AG20443 (cell line): ENCODE data around the gene PGAM2.
A peak's percentile ranks its signal among the peaks of the same experiment; 100 is the strongest.

Experiments
- DNase-seq: peaks from one replicate; pipeline ENCODE4 v3.0.0; 2012; ENCODE audit warnings: low spot score, mixed read lengths

The PGAM2 gene

GRCh38 chr7:44085546-44085945 is 20.2 kb upstream of the PGAM2 start:
- DNase-seq, result no peak

- no peak for DNase-seq
Observed at GRCh38 chr7:44084701-44085100, 19.3 kb upstream of the PGAM2 start.

GRCh38 chr7:44083796-44084195 is 18.4 kb upstream of the PGAM2 start:
- DNase-seq, result no peak

DNA sequence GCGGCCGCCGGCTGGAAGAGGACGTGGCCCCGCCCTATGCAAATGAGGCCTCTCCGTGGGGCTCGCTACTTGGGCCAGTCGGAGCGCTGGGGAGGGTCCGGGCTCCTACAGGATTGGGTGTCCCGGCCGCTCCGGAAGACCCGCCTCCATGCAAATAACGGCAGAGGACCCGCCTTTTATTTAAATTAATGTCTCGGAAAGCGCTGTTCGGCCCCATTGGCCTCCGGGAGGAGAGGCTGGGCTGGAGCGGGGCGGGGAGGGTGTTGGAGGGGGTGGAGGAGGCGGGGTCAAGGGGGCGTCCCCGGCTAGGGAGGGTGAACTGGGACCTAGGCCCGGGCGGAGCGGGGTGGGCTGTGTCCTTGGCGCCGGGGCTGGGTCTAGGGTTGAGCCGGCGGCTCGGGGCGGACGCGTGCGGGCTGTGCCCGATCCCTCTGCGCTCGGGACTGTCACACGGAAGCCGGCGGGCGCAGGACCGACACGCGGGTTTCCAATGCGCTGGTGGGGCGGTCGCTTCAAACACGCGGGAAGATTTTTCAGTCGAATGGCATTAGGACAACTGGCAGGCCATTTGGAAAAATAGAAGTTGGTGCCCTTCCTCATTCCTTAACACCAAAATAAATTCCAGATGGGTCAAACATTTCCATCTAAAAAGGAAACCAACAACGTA is 17.3 kb upstream of the PGAM2 start:
- DNase-seq, result peak; percentile 97

GRCh38 chr7:44081266-44081748 is 15.9 kb upstream of the PGAM2 start:
- DNase-seq, result no peak

DNA sequence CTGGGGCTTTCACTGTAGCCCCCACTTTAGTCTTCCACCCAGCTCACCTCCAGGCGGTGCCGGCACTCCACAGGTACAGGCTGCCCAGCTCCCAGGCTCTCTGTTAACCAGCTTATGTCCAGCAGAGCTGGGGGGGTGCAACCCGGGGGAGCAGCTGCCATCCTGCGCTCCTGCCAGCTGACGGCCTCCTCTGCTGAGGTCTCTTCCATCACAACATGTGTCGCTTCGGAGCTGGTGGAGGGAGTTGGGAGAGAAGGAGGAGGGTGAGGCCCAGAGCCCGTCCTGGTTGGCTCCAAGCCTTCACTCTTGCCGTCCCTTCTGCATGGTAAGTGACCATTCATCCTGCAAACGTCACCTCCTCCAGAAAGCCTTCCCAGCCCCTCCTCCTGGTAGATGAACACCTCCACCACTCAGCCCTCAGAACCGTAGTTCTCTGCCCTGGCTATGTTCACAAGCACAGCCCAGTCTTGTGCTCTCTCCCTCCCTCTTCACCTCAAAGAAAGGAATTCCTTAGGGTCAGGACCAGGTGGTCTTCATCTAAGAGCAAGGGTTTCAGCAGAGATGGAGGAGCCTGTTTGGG is 15.4 kb upstream of the PGAM2 start:
- DNase-seq, result no peak

DNA sequence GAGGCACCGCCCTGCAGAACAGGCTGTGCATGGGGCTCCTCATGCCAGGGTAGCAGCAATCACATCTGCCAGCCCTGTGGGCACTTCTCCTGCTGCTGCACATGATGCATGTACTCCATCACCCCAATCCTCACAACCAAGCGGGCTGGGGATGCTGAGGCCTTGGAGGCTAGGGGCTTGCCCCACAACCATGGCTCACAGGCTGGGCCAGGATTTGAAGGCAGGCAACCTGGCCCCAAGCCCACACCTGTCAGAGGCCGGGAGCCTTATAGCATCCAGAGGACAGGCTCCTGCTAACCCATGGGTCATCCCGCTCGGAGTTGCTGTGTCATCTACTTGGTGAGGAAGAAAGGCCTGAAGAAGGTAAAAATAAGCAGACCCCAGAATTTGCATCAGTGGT is 14.8 kb upstream of the PGAM2 start:
- DNase-seq, result no peak

DNA sequence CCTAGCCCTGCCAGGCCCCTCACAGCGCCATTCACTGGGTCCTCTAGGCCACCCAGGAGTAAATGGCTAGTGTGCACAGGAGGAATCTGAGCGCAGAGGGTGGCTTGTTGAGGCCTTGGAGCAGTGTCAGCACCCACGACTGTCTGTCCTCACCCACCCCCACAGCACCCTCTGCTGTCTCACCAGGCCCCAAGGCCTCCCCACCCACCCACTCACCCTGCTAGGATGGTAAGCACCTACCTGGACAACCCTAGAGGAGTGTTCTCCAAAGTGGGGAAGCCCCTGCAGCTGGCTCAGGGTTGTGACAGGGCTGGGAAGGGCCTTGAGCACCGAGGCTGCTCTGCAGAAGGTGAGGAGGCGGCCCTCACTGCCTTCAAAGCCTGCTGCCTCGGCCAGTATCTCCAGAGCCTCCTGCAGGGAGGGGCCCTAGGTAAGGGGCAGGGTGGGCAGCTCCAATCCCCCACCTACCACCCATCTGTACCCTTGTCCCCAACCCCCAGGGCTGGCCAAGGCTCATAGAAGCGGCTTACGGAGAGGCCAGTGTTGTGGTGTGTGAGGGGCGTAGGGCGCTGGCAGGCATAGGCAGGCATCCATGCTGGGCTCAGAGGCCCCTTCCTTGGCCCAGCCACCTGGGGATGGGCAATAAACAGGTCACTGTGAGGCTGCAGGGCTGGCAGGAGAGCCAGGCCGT is 14.1 kb upstream of the PGAM2 start:
- DNase-seq, result no peak

- no peak for DNase-seq
Observed at GRCh38 chr7:44078521-44078920, 13.2 kb upstream of the PGAM2 start.

- no peak for DNase-seq
Observed at GRCh38 chr7:44077681-44078091, 12.3 kb upstream of the PGAM2 start.

GRCh38 chr7:44077061-44077460 is 11.7 kb upstream of the PGAM2 start:
- DNase-seq, result no peak

- DNase-seq, result no peak
Observed at GRCh38 chr7:44076101-44076895, 10.9 kb upstream of the PGAM2 start.

DNA sequence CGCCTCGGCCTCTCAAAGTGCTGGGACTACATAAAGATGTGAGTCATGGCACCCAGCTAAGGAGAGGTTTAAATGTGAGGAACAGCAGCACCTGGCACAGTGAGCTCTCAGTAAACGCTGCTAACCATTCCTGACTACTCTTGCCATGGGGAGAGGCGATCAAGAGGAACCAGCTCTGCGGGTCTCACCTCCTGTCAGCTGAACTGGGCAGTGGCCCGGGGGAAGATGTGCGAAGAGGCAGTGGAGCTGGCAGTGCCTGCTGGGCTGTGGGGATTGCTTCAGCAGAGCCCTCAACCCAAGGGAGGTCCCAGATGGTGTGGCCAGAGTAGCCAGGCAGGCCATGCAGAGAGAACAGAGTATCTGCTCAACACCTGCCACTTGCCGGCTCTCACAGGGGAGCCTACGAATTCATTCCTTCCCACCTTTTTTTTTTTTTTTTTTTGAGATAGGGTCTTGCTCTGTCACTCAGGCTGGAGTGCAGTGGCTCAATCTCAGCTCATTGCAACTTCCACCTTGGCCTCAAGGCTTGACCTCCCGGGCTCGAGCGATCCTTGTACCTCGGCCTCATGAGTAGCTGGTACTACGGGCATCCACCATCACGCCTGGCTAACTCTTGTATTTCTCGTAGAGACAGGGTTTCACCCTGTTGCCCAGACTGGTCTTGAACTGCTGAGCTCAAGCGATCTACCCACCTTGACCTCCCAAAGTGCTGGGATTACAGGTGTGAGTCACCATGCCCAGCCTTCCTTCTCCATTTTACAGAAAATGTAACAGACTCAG is 10.1 kb upstream of the PGAM2 start:
- DNase-seq, result no peak

DNA sequence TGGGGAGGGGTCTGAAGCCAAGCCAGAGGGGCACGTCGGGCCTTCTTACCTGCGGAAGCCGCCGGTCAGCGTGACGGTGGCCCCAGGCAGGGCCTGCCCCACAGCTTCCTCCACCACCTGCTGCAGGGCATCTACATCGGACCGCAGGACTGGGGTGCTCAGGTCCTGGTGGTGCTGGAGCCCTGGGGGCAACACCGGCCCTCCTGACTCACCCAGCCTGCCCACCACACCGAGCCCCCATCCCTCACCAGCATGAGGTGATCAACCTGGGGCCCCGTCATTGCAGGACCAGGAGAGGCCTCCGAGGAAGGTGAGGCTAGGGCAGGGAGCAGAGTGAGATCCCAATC is 9.0 kb upstream of the PGAM2 start:
- no peak for DNase-seq

DNA sequence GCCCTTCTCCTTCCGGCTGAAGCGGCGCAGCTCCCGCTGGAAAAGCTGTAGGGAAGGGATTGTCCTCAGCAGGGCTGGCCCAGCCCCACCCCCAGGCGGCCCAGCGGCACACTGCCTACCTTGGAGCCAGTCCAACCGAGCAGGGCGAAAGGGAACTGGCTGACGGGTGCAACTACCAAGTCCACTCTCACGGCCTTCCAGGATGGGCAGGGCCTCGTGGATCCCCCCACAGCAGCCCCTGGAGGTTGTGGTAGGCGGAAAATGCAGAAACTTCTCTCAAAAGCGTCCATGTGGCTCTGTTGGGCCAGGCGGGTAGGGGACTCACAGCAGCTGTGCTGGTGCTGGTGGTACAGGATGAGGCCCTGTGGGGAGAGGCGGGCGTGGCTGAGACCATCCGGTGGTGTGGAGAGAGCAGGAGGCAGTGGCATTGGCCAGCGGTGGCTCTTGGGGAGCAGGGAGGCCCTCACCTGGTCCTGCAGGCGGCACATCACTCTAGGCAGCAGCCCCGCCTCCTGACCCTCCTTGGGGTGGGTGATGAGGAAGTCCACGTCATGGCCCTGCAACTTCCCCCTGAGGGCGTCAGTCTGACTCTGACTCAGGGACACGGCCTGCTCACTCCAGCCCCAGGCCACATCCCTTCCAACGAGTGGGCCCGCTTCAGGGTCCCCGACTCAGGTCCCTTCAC is 8.4 kb upstream of the PGAM2 start:
- DNase-seq, result peak; percentile 66

GRCh38 chr7:44072364-44073231 is 7.2 kb upstream of the PGAM2 start:
- peak; percentile 88 for DNase-seq

DNA sequence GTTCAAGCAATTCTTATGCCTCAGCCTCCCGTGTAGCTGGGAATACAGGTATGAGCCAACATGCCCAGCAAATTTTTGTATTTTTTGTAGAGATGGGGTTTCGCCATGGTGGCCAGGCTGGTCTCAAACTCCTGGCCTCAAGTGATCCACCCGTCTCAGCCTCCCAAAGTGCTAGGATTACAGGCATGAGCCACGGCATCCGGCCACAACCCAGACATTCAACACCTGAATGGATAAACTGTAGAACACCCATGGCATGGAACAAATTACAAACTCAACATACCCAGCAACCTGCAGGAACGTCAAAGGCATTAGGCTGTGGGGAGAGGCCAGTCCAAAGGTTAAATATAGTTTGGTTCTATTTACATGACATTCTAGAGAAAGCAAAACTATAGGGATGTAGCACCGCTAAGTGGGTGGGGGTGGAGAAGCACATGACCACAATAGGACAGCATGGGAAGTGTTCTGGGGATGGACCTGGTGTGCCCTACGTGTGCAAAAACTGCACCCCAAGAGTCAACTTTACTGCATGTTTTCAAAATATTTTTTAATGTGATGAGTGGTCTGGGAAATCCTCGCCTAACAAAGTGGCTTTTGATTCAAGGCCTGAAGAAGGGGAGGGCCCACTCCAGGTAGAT is 6.5 kb upstream of the PGAM2 start:
- no peak for DNase-seq

DNA sequence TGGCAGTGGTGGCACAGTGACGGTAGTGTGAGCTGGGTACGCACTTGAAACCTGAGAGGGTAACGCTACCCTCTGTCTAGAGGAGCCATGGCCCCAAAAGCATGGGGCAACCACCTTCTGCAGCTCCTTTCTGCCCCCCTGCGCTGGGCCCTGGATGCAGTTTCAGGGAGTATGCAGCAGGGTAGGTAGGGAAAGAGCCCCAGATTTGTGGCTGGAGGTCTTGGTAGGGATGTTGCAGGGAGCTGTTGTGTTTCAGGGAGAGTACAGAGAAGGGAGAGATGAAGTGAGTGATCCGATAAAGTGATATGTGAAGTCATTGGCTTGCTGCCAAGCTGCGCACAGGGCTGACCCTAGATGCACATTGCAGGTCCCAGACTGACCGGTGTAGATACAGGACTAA is 2.7 kb upstream of the PGAM2 start:
- no peak for DNase-seq

GRCh38 chr7:44067064-44067951 is 1.9 kb upstream of the PGAM2 start:
- no peak for DNase-seq
